Lower leg skin (tissue), 3 donors: Measurements from ENCODE around the gene SMOC2.

Experiments
- POLR2A ChIP-seq, 2 donors: fragments of 450-650 bp; IDR thresholded peaks; one replicate each; pipeline ENCODE4 v1.6.1; 2016 to 2017; ENCODE audit warnings: antibody characterized with exemption in 2 of 2, mild to moderate bottlenecking in 1 of 2, moderate library complexity in 1 of 2
- TF ChIP-seq, protein P1 (sequence below), 3 donors: fragments of 450-650 bp; IDR thresholded peaks; one replicate each; pipeline ENCODE4 v1.5.1; 2016; ENCODE audit warnings: antibody characterized with exemption in 3 of 3, mild to moderate bottlenecking in 3 of 3, moderate library complexity in 2 of 3

DNA sequence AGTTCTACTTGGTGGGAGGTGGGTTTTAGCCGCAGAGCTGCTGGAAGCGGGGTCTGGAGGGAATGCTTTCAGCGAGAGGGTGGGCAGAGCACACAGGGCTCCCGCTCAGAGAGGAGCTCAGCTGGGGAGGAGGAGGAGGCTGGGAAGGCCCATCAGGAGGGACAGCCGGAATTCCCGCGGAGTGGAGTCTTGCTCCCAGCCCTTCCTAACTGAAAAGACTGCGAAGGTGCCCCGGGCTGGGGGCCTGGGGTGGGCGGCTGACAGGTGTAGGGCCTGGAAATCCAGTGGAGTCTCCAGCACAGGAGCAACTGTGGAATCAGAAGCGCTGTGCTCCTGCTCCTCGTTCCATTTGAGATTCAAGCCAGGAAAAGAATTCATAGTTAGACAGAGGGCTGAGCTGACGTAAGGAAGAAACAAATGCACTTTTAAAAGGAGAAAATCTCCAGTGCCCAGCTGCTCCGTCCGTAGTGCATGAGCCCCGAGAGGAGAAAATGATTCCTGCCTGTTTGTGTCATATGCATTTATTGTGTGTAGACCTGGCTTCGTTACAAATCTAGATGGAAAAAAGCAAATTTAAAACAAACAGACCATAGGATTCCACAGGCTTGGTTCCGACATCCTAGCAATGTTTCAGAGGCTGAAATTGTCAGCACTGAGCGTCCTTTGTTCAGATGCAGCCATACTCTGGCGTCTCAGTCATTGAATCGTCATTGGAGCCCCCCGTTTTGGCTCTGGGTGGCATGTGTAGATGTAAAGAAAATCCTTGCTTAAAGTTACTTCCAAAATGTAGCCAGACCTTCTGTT, 197.7 kb downstream of the SMOC2 start:
- TF ChIP-seq, protein P1, sequence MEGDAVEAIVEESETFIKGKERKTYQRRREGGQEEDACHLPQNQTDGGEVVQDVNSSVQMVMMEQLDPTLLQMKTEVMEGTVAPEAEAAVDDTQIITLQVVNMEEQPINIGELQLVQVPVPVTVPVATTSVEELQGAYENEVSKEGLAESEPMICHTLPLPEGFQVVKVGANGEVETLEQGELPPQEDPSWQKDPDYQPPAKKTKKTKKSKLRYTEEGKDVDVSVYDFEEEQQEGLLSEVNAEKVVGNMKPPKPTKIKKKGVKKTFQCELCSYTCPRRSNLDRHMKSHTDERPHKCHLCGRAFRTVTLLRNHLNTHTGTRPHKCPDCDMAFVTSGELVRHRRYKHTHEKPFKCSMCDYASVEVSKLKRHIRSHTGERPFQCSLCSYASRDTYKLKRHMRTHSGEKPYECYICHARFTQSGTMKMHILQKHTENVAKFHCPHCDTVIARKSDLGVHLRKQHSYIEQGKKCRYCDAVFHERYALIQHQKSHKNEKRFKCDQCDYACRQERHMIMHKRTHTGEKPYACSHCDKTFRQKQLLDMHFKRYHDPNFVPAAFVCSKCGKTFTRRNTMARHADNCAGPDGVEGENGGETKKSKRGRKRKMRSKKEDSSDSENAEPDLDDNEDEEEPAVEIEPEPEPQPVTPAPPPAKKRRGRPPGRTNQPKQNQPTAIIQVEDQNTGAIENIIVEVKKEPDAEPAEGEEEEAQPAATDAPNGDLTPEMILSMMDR (IDR thresholded peaks at IDR 0.05), result no peak
- no peak for TF ChIP-seq POLR2A (IDR thresholded peaks at IDR 0.05)
